HG03469 (cell line): ENCODE results near the gene MMRN1.

Source experiments
- ATAC-seq: cut with Tn5 transposase; IDR thresholded peaks from one replicate; pipeline ENCODE4 v1.9.1; 2021; ENCODE audit warnings: mild to moderate bottlenecking, moderate library complexity, moderate number of reproducible peaks; ENCODE audit not compliant: unreplicated experiment

Gene MMRN1

DNA sequence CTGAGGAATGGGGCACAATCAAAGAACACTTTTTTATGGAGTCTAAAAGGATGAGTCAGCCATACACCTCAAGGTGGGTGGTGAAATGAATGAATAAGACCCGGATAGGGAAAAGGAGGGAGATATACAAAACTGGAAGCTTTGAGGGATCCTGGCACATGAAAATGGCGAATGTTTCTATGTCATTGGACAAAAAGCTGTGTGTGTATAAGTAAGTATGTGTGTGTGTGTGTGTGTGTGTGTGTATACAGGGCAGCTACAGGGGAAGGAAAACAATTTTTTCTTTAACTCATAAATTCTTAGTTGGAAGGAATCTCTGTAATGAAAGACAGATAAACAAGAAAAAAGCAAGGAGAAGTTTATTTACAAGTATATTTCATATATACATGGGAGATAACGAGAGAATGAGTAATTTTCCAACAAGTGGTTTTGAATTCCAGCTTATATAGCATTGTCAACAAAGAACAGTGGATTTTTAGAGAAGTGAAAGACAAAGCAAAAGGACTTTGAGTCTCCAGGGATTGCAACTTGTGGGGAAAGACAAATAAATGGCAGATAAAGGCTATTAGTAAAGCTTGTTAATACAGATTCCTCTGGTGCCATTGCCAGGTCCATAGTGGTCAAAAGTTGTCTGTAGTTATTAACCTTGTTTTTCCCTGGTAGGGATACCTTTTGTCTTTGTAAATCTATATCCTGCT lies 99.7 kb downstream of the MMRN1 start:
- no peak for ATAC-seq

GRCh38 chr4:89995006-89995405 lies 100.4 kb downstream of the MMRN1 start:
- ATAC-seq, result no peak

- no peak for ATAC-seq
These were observed 101.2 kb downstream of the MMRN1 start for GRCh38 chr4:89995814-89996213.

- no peak for ATAC-seq
These were observed 102.6 kb downstream of the MMRN1 start for GRCh38 chr4:89997171-89997704.

DNA sequence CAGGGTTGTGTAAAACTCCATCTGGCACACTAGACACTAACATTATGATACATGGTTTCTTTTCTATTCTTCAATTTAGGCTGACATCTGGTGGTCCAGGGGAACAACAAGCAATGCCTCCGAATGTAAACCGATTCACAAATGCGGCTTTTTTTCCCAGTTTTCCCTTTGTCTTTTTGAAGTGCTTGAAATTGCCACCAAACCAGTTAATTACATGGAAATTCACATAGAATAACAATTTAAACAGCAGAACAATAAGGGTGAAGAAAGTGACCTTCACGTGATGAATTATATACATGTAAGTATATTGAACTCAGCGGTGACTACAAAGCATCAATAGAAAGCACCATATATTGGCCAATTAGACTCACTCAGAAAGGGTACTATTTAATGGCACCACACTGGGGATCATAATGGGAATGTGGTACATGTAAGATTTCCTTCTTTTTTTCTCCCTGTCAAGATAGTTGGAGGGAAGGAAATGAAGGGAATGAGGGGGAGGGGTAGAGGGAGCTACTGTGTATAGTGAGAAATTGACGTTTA lies 103.9 kb downstream of the MMRN1 start:
- ATAC-seq, result no peak

DNA sequence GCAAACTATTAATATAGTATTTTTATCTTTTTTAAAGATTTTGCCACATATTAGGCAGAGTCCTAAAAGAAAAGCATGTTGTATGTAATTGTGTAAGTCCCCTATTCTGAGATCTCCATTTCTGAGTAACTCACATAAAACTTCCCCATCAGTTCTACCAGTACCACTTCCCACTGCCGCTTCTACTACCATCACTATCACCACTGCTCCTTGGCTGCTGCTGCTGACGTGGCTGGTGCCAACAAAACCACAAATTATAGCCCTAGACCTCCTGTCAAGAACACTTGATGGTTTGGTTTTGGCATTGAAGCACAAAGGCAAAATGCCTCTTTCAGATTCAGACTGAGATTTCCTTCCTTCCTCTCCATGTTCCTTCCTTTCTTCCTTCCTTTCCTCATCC lies 106.4 kb downstream of the MMRN1 start:
- no peak for ATAC-seq

DNA sequence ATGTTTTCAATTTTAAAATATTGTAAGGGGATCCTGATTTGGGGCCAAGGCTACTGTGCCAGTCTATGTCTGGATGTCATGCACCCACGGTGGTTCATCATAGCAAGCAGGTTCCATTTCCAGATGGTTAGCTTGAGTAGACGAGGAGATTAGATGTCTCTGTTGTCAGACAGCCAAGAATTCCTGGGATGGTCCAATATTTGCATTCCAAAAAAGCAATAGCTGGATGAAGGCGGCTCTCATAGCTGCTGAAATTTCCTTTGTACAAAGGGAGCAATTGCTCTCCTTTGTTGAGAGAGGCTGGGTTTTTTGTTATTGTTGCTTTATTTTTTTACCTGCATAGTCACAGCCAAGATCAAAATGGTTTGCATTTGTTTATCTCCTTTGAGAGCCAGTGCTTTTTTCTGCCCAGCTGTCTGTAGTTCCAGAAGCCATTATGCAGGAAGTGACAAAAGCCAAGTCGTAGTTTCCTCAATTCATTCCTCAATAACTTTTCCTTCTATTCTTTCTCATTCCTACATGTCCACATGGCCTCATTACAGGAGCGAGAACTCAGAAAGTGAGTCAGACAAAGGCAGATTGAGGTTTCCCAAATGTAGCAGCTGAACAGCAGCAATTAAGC lies 107.9 kb downstream of the MMRN1 start:
- no peak for ATAC-seq
